Thoracic aorta (tissue), 2 donors: ENCODE data around the gene KRT79. TPM values are rescaled to one million over a fixed set of nuclear protein-coding genes. Genes with fewer than 3 reads are reported as not detected.
"Not testable (repeated sequence)": the region's sequence is repeated elsewhere in the genome, so short reads cannot be mapped to it uniquely, and the experiment has no call there.

Experiments
- ATAC-seq: fragments of 150-250 bp; one replicate; pipeline ENCODE4 v1.8.0; 2017; ENCODE audit warnings: low read depth; ENCODE audit not compliant: insufficient number of reproducible peaks, low FRiP score
- DNase-seq: peaks from one replicate; pipeline ENCODE4 v3.0.0-alpha.2; 2020; ENCODE audit warnings: low spot score
- H3K27ac ChIP-seq, 2 donors: fragments of 200-600 bp; sonication (generic); 1 replicate in 1 of 2; 2 replicates in 1 of 2; pipeline ENCODE4 v1.5.1; 2016; ENCODE audit warnings: mild to moderate bottlenecking in 2 of 2, moderate library complexity in 2 of 2
- H3K27me3 ChIP-seq: fragments of 200-600 bp; sonication (generic); replicated peaks from 2 replicates; pipeline ENCODE4 v1.6.0; 2016; ENCODE audit warnings: mild to moderate bottlenecking; ENCODE audit not compliant: insufficient read depth
- H3K36me3 ChIP-seq: fragments of 200-600 bp; sonication (generic); one replicate; pipeline ENCODE4 v1.5.1; 2016
- H3K4me1 ChIP-seq, 2 donors: fragments of 200-600 bp; sonication (generic); 1 replicate in 1 of 2; 2 replicates in 1 of 2; pipeline versions ENCODE4 v1.5.1 to v1.6.0; 2016; ENCODE audit warnings: low read depth in 2 of 2, mild to moderate bottlenecking in 1 of 2; ENCODE audit not compliant: control insufficient read depth in 1 of 2
- H3K4me3 ChIP-seq: fragments of 200-600 bp; sonication (generic); 2 replicates; pipeline ENCODE4 v1.5.1; 2016; ENCODE audit warnings: mild to moderate bottlenecking
- H3K9me3 ChIP-seq: fragments of 200-600 bp; sonication (generic); 2 replicates; pipeline ENCODE4 v1.5.1; 2016
- total RNA-seq, 2 donors: library from RNA; depleted of rRNA; stranded (reverse); fragments of >200 nt; gene quantifications; one replicate each; pipeline versions ENCODE4 v1.1.0 to v1.2.3, GENCODE V29; 2016
- TF ChIP-seq, protein P1 (sequence below): fragments of 200-600 bp; sonication (generic); IDR thresholded peaks from one replicate; pipeline ENCODE4 v1.5.1; 2019; ENCODE audit warnings: antibody characterized with exemption

The KRT79 gene
- not detected for total RNA-seq

DNA sequence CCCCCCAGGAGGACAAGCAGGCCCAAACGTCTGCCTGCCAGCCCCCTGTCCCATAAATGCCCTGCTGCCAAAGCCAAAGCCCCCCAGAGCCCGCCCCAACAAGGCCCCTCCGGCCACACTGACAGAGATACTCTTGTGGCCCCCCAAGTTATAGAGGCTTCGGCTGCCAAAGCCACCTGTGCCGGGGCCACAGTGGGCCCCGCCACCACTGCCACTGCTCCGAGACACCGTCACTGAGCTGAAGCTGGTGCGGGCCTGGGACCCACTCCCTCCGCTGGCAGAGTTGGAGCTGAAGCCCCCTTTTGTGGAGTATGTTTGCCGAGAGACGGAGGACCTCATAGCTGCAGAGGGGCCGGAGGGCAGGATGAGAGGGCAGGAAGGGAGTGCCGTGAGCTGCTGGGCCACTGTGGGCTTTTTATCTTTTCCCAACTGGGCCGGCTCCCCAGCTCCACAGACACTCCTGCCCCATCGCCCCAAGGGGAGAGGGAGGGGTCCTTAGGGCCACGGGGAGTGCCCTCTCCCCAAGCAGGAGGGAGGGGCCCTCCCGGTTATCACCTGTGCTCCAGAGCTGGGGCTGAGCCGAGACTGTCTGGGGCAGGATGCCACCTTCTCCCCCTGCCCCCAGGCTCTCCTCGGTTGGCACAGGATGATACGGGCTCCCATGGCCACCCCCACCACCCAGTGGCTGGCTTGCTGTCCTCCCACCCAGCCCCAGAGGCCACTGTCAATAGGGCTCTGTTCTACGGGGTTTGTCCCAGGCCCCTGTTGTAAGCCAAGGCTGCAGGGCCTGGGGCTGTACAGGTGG, at the start of gene KRT79:
TSS of gene KRT79 (minus strand) at position 390 of the 805 bp plus-strand sequence. CDS start at position 339, 51 bp downstream.
- DNase-seq (no peak), ATAC-seq (no peak)
- no peak within 1 kb of the TSS for H3K27ac ChIP-seq
- TF ChIP-seq, protein P1, sequence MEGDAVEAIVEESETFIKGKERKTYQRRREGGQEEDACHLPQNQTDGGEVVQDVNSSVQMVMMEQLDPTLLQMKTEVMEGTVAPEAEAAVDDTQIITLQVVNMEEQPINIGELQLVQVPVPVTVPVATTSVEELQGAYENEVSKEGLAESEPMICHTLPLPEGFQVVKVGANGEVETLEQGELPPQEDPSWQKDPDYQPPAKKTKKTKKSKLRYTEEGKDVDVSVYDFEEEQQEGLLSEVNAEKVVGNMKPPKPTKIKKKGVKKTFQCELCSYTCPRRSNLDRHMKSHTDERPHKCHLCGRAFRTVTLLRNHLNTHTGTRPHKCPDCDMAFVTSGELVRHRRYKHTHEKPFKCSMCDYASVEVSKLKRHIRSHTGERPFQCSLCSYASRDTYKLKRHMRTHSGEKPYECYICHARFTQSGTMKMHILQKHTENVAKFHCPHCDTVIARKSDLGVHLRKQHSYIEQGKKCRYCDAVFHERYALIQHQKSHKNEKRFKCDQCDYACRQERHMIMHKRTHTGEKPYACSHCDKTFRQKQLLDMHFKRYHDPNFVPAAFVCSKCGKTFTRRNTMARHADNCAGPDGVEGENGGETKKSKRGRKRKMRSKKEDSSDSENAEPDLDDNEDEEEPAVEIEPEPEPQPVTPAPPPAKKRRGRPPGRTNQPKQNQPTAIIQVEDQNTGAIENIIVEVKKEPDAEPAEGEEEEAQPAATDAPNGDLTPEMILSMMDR: no peak
- H3K9me3 ChIP-seq: no peaks in the 10 kb centered on the region
- no peaks in the 10 kb centered on the region for H3K4me1 ChIP-seq
- H3K36me3 ChIP-seq: no peaks in the 10 kb centered on the region
- no peak within 1 kb of the TSS for H3K4me3 ChIP-seq
- no peaks in the 10 kb centered on the region for H3K27me3 ChIP-seq

- H3K4me1 ChIP-seq, H3K4me3 ChIP-seq, DNase-seq, H3K36me3 ChIP-seq, H3K27me3 ChIP-seq, H3K27ac ChIP-seq, ATAC-seq, H3K9me3 ChIP-seq: not testable (repeated sequence)
Measured at GRCh38 chr12:52880499-52880898, 46.4 kb upstream of the KRT79 start.

- H3K36me3 ChIP-seq: no peaks in the 10 kb centered on the region
- DNase-seq: no peak
- H3K4me3 ChIP-seq: peak overlapping the region; percentile 59
- peak; percentile 60 for ATAC-seq
- no peaks in the 10 kb centered on the region for H3K9me3 ChIP-seq
- peaks cover 2 to 5% of the 10 kb centered on the region in 2 donors for H3K4me1 ChIP-seq
- no peak overlapping the region for H3K27ac ChIP-seq
- TF ChIP-seq, protein P1: peak; percentile 73
- no peaks in the 10 kb centered on the region for H3K27me3 ChIP-seq
Measured at GRCh38 chr12:52879394-52880351, 45.6 kb upstream of the KRT79 start.

- no peak for DNase-seq
- H3K27ac ChIP-seq: no peak overlapping the region
- no peak for ATAC-seq
- no peaks in the 10 kb centered on the region for H3K9me3 ChIP-seq
- peaks cover 7% of the 10 kb centered on the region in 2 donors for H3K4me1 ChIP-seq
- H3K4me3 ChIP-seq: peak overlapping the region; percentile 59
- H3K27me3 ChIP-seq: no peaks in the 10 kb centered on the region
- TF ChIP-seq, protein P1: no peak
- H3K36me3 ChIP-seq: no peaks in the 10 kb centered on the region
Measured at GRCh38 chr12:52878507-52879393, 44.6 kb upstream of the KRT79 start.

DNA sequence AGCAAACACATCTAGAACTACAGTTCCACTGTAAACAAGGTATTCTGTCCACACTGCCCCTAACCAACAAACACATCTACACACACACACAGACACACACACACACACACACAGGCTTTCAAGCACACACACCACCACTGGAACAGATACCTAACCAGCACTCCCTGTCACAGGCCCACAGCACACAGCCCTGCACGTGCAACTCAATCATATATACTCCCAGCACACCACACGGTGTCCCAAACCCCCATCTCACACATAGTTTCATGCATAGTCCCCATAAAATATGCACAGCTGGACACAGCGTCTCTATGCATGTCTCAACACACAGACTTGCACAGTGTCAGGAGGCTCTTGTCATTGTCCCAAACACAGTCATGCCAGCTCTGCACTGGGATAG, 43.1 kb upstream of the KRT79 start:
- peaks cover 7 to 11% of the 10 kb centered on the region in 2 donors for H3K4me1 ChIP-seq
- no peaks in the 10 kb centered on the region for H3K27me3 ChIP-seq
- no peak overlapping the region for H3K27ac ChIP-seq
- TF ChIP-seq, protein P1: no peak
- DNase-seq: no peak
- no peak overlapping the region for H3K4me3 ChIP-seq
- H3K36me3 ChIP-seq: no peaks in the 10 kb centered on the region
- no peak for ATAC-seq
- no peaks in the 10 kb centered on the region for H3K9me3 ChIP-seq
